Uterus (tissue), 2 donors: ENCODE measurements around the gene CRYBG1.

Source experiments
- POLR2A ChIP-seq, 2 donors: fragments of 450-650 bp; IDR thresholded peaks; one replicate each; pipeline ENCODE4 v1.6.1; 2016; ENCODE audit warnings: antibody characterized with exemption in 2 of 2, mild to moderate bottlenecking in 1 of 2, moderate library complexity in 1 of 2
- TF ChIP-seq, protein P1 (sequence below), 4 experiments: fragments of 200-600 bp in 2 of 4; fragments of 450-650 bp in 2 of 4; sonication (generic) in 2 of 4; IDR thresholded peaks; one replicate each; pipeline ENCODE4 v1.5.1; 2016 to 2019; ENCODE audit warnings: antibody characterized with exemption in 4 of 4, mild to moderate bottlenecking in 2 of 4, moderate library complexity in 1 of 4

DNA sequence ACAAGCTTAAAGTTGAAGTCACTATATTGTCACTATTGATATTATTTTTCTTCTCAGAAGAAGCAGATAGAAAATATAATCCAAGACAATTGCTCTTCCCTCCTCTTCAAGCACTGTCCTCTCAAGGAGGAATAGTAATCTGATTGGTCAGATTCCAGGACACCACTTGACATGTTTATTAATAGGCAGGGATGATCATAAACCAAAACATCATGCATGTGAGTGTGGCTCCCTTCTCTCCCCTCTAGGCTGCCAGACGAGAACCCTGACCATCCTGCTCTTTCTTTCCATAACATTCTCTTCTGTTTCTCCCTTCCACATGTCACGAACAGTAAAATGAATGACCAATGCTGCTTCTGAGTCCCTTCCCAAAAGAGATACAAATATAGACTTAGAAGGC lies 42.5 kb upstream of the CRYBG1 start:
- TF ChIP-seq, protein P1, sequence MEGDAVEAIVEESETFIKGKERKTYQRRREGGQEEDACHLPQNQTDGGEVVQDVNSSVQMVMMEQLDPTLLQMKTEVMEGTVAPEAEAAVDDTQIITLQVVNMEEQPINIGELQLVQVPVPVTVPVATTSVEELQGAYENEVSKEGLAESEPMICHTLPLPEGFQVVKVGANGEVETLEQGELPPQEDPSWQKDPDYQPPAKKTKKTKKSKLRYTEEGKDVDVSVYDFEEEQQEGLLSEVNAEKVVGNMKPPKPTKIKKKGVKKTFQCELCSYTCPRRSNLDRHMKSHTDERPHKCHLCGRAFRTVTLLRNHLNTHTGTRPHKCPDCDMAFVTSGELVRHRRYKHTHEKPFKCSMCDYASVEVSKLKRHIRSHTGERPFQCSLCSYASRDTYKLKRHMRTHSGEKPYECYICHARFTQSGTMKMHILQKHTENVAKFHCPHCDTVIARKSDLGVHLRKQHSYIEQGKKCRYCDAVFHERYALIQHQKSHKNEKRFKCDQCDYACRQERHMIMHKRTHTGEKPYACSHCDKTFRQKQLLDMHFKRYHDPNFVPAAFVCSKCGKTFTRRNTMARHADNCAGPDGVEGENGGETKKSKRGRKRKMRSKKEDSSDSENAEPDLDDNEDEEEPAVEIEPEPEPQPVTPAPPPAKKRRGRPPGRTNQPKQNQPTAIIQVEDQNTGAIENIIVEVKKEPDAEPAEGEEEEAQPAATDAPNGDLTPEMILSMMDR (IDR thresholded peaks at IDR 0.05) = no peak
- no peak for TF ChIP-seq POLR2A (IDR thresholded peaks at IDR 0.05)
